HG03066 (cell line): ENCODE data around the gene SUSD4.
"Not testable (repeated sequence)": the region's sequence is repeated elsewhere in the genome, so short reads cannot be mapped to it uniquely, and the experiment has no call there.

ENCODE experiments used
- ATAC-seq: cut with Tn5 transposase; IDR thresholded peaks from one replicate; pipeline ENCODE4 v1.9.1; 2021; ENCODE audit warnings: low read depth; ENCODE audit not compliant: unreplicated experiment

The SUSD4 gene

DNA sequence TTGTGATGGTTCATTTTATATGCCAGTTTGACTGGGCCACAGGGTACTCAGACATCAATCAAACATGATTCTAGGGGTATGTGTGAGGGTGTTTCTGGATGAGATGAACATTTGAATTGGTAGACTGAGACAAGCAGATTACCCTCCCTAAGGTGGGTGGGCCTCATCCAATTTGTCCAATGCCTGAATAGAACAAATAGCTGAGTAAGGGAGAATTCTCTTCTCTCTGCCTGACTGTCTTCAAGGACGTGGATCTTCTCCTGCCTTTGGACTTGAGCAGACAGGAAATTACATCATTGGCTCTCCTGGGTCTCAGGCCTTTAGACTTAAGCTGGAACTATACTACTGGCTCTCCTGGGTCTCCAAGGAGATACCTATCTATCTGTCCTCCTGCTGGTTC, 64.4 kb downstream of the SUSD4 start:
- ATAC-seq: no peak

DNA sequence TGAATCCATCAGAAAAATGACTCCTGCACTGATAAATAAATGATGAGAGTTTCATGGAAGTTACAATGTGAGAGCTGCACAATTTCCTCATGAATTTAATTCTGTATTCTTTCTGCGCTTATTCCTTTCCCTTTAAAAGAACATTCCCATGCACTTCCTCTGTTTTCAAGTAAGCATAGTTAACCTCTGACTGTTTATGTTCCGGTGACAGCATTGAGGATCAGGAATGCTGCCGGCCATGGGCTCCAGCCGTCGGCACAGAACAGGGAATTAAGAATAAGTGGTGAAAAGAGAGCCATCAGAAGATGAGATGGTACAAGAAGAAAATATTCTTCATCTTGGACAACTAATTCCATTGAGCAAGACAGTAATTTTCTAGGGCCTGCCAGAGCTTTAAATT, 65.3 kb downstream of the SUSD4 start:
- no peak for ATAC-seq

DNA sequence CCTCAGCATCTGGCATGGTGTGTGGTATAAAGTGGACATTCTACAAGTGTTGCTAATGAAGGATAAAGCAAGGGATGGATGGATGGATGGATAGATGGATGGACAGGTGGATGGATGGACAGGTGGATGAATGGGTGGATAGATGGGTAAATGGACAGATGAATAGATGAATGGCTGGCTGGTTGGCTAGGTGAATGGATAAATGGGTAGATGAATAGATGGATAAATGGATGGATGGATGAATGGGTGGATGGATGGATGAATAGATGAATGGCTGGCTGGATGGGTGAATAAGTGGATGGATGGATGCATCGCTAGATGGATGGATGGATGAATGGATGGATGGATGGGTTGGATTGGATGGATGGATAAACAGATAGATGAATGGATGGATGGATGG, 66.2 kb downstream of the SUSD4 start:
- no peak for ATAC-seq

DNA sequence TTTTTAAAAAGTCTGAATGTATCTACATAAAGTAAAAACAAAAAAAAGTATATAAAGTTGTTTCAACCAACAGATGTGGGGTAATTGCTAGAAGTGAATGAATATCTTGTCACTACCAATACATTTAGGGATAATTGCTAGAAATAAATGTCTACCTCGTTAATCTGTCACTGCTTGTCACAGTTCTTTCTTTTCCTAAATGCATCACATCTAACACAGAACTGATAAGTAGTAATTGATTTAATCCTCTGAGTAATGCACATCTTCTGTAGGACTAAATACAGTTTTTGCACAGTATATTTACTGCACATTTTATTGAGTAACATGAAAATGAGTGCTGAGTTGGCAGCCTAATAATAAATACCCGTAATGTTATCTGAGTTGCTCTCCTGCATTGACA, 72.2 kb downstream of the SUSD4 start:
- no peak for ATAC-seq

DNA sequence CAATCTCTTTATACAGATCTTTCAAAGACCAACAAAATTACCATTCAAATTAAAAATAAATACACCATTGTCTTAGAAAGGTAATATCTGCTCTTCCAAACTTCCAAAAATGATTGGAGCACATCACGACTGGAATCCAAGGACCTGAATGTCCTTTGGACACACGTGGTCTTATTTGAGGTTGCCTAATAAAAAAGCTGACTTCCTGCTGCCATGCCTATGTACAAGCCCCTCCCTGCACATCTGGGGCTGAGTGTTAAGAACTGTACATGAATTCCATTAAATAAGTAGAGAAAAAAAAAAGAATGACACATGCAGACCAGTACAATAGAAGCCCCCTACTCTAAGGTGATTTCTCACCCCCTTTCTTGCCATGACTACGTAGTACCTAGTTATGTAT, 73.6 kb downstream of the SUSD4 start:
- ATAC-seq: no peak

DNA sequence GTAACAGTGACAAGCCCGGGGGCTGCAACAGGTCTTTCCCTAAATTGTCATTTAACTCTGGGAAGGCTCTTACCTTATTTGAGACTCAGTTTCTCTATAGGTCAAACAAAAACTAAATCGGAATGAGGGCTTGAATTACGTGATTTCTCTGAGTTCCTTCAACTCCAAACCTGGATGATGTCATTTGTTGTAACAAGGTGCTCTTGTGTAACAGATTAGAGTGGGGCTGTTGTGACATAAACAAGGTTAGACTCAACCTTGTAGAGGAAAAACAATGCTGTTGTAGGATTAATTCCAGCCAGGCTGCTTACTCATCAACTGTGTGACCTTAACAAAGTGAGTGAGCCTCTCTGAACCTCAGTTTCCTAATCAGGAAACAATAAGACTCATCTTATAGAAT, 74.4 kb downstream of the SUSD4 start:
- no peak for ATAC-seq

DNA sequence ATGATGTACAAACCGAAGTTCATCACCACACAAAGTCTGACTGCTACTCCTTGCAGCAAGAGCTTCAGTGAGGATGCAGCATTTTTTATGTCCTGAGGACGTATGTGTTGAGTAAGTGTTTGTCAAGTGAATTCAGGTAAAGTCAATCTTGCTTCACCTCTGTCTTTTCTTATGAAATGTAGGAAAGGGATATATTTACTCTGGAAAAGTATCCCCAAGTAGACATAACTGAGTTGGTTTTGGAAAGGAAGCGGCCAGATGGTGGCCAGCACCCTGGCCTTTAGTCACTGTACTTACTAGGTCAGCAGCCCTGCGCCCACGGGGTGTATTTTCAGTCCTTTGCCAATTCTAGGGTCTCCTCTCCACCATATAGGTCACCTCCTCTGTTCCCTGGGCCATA, 75.2 kb downstream of the SUSD4 start:
- ATAC-seq: no peak

DNA sequence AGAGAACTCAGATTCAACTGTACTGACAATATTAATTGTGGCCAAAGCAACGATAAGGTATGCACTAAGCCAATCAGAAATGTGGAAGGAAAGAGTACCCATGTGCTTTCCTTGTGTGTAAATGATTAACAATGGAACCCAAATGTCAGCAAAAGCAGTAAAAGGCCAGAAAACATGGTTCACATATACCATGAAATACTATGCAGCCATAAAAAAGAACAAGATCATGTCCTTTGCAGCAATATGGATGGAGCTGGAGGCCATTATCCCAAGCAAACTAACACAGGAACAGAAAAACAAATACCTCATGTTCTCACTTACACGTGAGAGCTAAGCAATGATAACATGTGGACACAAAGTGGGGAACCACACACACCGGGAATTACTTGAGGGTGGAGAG, 78.5 kb downstream of the SUSD4 start:
- no peak for ATAC-seq

DNA sequence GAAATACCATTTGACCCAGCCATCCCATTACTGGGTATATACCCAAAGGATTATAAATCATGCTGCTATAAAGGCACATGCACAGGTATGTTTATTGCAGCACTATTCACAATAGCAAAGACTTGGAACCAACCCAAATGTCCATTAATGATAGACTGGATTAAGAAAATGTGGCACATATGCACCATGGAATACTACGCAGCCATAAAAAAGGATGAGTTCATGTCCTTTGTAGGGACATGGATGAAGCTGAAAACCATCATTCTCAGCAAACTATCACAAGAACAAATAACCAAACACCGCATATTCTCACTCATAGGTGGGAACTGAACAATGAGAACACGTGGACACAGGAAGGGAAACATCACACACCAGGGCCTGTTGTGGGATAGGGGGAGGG, 80.3 kb downstream of the SUSD4 start:
- not testable (repeated sequence) for ATAC-seq

DNA sequence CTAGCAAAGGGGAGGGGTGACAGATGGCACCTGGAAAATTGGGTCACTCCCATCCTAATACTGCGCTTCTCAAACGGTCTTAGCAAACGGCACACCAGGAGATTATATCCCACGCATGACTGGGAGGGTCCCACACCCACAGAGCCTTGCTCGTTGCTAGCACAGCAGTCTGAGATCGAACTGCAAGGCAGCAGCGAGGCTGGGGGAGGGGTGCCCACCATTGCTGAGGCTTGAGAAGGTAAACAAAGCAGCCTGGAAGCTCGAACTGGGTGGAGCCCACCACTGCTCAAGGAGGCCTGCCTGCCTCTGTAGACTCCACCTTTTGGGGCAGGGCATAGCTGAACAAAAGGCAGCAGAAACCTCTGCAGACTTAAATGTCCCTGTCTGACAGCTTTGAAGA, 85.7 kb downstream of the SUSD4 start:
- not testable (repeated sequence) for ATAC-seq

DNA sequence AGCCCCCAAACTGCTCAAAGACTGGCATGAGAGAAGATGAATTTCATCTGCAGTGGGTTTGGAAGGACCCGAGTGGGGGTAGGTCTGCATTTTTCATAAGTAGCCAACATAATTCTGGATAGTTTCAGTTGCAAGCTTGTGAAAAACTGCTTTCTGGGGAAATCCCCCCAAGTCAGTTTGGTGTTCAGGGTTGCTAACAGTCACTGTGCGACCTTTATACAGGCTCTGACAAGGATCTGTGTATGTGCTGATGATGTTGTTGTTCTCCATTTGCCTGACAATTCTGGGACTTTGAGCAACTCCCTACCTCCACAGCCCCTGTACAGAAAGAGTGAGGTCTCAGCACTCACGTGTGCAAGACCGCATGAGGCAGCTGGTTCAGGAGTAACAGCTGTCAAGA, 87.9 kb downstream of the SUSD4 start:
- ATAC-seq: no peak

DNA sequence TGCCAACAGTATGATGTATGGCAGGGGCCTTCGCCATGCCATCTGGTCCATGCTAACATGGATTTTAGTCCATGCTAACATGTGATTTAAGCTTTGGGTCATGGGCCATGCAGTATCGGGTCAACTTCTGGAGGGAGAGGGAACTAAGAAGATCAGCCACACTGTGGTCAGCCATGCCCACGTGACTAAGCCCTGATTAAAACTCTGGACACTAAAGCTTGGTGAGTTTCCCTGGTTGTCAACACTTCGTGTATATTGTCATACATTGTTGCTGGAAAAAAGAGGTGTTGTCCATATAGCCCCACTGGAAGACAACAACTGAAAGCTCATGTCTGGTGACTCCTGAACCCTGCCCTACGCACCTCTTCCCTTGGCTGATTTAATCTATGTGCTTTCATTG, 90.5 kb downstream of the SUSD4 start:
- ATAC-seq: no peak

DNA sequence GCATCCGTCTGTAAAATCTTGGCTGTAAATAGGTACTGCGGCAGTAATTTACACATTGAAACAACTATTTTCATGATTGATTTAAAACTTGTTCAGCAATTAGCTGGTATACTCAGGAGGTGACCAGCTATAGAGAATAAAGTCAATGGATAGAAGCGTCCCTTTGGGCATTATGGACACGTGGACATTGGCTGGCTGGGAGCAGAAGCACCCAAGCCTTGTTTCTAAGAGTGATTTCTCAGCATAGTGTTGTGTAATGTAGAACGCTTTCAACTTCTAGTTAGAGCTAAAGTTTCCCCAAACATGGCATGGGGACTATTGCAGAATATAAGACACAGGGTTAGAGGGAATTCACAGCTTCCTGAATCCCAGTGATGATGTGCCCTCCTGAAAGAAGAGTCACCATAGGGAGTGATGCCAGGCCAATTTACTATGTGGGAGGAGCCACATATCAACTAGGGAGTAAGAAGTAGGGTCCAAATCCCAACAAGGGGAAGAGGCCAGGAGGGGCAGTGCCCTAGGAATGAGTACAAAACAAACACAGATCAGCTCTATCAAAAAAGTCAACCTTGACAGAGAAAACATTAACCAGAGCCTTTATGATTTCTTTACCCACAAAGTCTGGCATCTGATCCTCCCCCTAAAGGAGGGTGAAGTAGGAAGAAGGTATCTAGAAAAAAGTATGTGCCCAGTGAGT, 92.7 kb downstream of the SUSD4 start:
- ATAC-seq: no peak

DNA sequence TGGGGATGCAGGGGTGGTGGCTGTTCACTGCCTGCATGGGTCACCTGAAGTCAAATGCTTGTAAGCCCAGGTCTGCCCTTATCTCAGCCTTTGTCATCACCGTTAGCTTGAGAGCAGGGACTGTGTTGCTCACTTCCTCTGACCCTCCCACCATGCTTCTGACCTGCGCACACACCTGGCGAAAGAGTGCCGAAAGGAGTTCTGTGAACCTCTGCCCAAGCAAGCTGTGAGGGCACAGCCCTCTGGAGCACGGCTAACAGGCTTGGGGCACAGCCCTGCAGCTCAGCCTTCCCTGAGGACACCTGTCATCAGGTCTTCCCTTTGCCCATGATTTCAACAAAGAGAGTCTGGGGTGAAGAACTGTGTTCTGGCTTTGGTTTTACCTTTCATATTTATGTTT, 93.8 kb downstream of the SUSD4 start:
- ATAC-seq: no peak

DNA sequence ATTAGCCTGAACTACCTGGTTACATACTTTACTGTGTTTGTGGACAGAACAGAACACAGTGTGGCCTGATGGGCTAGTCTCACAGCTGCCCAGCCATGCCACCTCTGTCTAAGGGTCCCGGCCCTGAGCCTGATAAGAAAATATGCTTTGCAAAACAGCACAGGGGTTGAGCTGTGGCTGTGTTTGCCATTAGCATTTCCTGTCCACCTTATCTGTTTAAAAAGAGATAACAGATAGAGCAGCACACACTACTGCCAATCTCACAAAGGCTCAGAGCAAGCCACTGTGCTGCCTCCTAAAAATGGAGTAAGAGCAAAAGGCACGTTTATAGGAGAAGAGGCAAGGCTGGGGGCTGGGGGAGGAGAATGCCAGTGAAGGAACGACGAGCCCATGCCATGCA, 95.0 kb downstream of the SUSD4 start:
- ATAC-seq: no peak

DNA sequence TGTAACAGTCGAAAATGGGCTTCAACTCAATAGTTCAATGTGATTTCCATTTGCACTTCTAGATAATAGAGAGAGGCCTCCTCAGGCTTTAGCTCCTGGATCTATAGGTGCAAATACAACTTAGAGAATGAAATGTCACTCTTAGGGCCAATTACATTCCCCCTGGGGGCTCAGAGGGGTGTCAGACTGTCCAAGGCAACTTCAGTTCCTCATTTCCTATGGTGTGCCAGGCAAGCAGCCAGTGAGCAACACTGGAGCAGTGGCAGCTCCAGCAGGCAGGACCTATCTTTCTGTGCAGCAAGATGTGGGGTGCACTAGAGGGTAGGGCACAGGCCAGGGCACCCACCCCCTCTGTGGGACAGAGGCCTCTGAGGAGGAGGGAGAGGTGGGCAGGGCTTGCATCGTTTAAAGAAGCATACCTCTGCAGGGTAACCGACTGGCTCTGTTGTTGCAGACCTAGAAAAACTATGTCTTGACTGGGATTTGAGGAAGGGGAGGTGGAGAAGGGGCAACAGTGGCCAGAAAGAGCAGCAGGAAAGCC, 97.3 kb downstream of the SUSD4 start:
- no peak for ATAC-seq

DNA sequence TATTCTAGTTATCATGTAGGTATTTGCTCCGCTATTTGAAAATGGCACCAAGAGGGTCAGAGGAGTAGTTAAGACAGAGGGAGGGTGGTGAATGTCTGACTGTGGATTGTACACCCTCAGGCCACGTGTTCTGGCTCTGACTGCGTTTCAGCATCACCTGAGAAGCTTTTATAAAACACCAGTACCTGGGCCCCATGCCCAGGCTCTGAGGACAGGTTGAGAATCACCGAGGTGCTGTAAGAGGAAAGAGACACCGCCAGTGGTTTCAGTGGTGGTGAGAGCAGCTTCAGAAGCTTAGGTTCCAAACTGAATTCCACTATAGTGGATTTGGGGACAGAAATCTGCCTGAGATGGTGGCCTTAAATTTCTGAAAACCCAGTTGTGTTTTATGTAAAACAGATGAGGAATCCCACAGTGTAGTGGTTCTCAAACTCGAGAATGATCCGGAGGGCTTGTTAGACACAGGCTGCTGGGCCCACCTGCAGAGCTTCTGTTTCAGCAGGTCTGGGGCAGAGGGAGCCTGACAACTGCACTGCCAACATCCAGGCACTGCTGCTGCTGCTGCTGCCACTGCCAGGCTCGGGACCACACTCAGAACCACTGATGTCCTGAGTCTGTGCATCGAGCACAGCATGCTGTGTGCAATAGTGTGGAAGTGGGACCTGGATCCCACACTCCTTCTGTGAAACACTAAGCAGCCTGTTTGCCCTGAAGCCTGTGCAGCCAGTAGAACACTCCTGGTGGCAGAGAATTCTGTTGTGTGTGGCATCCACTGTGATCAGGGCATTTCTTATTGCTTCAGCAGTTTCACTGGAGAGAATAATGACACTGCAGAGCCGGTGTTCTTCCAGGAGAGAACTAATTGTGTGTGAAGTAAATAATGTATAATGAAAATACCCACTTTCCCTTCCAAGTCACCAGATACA, 98.7 kb downstream of the SUSD4 start:
- no peak for ATAC-seq

DNA sequence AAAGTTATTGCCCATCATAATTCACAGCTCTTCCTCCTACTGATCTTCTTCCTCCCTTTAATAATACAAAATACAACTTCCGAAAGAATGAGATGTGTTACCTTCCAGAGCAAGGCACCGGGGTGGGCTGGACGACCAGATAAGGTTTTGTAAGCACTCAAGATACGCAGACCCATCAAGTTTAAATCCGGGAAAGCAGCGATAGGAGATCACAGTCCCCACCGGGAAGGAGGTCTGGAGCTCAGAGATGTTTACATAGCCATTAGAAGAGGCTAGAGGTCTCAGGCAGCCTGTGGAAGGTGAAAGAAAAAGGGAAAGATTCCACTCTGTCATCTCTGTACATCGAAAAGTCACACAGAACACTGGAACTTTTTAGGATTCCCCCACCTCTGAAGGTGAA, 99.4 kb downstream of the SUSD4 start:
- ATAC-seq: no peak

DNA sequence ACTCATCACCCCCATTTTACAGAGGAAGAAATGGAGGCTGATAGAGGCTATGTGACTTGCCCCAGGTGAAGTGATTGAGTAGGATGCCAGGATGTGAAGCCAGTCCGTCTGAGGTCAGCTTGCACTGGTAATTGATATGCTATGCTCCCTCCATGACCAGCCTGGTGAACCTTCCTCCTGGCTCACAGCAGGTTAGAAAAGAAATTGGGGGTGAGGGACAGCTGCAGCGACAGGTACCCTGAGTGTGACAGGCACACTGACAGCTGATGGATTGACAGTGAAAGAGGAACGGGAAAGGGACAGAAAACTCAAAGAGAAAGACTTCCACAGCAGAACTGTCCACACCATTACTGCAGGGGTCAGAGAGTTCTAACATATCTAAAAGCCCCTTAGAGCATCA, 102.1 kb downstream of the SUSD4 start:
- no peak for ATAC-seq

DNA sequence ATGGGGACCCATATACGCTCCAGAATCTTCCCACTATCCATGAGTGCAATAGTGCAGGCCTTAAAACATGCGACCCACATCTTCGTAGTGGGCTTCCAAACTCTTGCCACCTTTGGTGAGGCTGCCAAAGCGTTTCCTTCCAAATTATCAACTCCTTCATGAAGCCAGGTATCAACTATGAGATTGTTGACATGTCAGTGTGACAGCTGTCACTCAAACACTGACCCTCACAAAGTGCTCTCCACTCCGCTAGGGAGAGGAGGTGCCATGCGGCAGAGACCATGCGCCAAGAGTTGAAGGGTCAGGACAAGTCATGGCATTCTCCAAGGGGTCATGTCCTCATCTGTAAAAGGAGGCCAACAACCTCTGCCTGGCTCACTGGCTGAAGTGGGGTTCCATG, 103.3 kb downstream of the SUSD4 start:
- ATAC-seq: no peak

DNA sequence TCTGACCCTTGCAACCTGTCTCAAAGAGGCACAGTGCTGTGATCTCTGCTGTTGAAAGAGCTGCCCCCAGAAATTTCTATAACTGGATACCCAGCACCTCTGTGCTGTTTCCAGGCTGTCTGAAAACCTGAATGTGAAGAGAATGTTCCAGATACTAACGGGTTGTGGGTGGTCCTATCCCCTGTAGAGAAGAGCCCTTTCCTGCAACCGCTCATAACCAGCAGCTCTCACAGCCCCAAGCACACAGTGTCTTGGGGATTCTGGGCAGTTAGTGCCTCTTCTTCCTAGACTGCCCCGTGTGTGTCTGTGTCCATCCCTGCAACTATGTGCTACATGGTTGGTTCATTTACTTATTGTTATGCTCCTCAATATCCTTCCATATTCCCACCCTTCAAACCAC, 104.5 kb downstream of the SUSD4 start:
- no peak for ATAC-seq

DNA sequence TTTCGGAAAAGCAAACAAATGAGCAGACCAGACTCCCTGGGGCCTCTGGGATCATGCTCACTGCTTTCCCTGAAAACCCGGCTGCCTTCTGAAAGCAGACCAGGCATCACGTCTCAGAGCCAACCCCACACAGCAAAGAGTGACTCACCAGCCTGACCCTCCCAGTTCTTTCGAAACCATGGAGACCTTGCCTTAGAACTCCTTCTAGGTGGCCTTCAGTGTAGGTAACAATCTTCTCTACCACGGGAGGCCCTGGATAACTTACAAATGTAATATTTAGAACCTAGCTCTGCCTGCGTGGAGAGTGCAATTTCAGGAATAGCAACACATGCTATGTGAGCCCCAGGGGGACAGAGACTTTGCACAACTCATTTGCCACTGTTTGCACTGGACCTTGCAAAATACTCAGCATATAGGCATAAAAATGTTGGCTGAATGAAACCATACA, 105.2 kb downstream of the SUSD4 start:
- ATAC-seq: no peak
